ENCODE measurements around the gene CAMK4. TPM values are rescaled to one million over a fixed set of nuclear protein-coding genes. Genes with fewer than 3 reads are reported as not detected.

Gene CAMK4
- total RNA-seq, 4 donors from 2014 or later, result 0.75 to 5.6 (median 4.7) TPM

DNA sequence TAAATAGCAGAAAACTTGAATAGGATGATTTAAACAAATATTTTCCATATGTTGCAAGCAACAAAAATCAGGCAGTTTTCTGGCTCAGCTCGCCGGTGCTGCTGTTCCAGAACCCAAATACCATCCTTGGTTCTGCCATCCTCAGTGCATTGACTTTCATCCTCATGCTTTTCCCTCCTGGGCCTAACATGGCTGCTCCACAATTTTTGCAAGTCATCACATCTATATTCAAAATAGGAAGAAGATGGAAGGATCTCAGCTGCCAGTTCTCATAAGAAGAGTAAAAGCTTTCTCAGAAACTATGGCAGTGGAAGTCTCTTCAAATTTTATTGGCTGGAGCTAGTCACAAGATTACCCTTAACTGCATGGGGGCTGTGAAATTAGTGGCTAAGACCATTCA, 151.5 kb downstream of the CAMK4 start:
- Histone ChIP-seq H3K27ac (no peak overlapping the region), H3K36me3 (no peaks in the 10 kb centered on the region), H3K4me1 (no peaks in the 10 kb centered on the region), H3K9me3 (no peaks in the 10 kb centered on the region), H3K27me3 (no peaks in the 10 kb centered on the region), H3K4me3 (no peak overlapping the region)
- in situ Hi-C loops (cut with MboI; ENCODE audit: low pct_ligation_motif_present in 1 of 4, low pct_unique_long_range_greater_than_20kb in 1 of 4, low sequenced_read_pairs in 3 of 4), result no loop called here
- 89 to 95% methylated on average over 2 of the region's 2 CpGs for WGBS, 2 donors (ENCODE audit: low coverage in 1 of 2)
- no peak for DNase-seq
- intact Hi-C loops (cut with DNase I; ENCODE audit: low total_unique reads), result no loop called here
- no peak for TF ChIP-seq EP300 (IDR thresholded peaks at IDR 0.05; ENCODE audit: low read depth)
- TF ChIP-seq, protein P1, sequence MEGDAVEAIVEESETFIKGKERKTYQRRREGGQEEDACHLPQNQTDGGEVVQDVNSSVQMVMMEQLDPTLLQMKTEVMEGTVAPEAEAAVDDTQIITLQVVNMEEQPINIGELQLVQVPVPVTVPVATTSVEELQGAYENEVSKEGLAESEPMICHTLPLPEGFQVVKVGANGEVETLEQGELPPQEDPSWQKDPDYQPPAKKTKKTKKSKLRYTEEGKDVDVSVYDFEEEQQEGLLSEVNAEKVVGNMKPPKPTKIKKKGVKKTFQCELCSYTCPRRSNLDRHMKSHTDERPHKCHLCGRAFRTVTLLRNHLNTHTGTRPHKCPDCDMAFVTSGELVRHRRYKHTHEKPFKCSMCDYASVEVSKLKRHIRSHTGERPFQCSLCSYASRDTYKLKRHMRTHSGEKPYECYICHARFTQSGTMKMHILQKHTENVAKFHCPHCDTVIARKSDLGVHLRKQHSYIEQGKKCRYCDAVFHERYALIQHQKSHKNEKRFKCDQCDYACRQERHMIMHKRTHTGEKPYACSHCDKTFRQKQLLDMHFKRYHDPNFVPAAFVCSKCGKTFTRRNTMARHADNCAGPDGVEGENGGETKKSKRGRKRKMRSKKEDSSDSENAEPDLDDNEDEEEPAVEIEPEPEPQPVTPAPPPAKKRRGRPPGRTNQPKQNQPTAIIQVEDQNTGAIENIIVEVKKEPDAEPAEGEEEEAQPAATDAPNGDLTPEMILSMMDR (IDR thresholded peaks at IDR 0.05), result no peak
- TF ChIP-seq POLR2AphosphoS5 (IDR thresholded peaks at IDR 0.05), result no peak
- no peak for TF ChIP-seq POLR2A (IDR thresholded peaks at IDR 0.05)

DNA sequence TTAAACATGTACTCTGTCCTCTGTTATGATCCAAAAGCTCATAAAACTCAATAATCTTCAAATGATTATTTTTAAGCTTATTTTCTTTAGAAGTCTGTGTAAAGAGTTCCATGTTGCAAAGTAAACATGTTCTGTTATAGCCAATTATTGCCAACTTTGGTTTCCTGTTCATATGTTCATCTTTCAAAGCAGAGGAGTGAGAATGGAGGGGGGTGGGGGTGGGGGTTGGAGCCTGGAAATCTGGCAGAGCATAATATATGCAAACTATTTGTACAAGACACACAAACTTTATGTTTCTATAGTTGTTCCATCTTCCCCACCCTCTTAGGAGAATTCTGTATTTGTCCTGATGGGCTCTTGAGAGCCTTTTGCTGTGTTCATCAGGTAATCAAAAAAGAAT, 153.1 kb downstream of the CAMK4 start:
- TF ChIP-seq POLR2AphosphoS5 (IDR thresholded peaks at IDR 0.05), result no peak
- TF ChIP-seq, protein P1 (IDR thresholded peaks at IDR 0.05), result no peak
- TF ChIP-seq POLR2A (IDR thresholded peaks at IDR 0.05), result no peak
- no peak for TF ChIP-seq EP300 (IDR thresholded peaks at IDR 0.05; ENCODE audit: low read depth)
- Histone ChIP-seq H3K4me1 (no peaks in the 10 kb centered on the region), H3K27me3 (no peaks in the 10 kb centered on the region), H3K4me3 (no peak overlapping the region), H3K36me3 (no peaks in the 10 kb centered on the region), H3K9me3 (no peaks in the 10 kb centered on the region), H3K27ac (no peak overlapping the region)
- DNase-seq, result no peak
- intact Hi-C loops (cut with DNase I; ENCODE audit: low total_unique reads), result no loop called here
- in situ Hi-C loops (cut with MboI; ENCODE audit: low pct_ligation_motif_present in 1 of 4, low pct_unique_long_range_greater_than_20kb in 1 of 4, low sequenced_read_pairs in 3 of 4), result no loop called here

DNA sequence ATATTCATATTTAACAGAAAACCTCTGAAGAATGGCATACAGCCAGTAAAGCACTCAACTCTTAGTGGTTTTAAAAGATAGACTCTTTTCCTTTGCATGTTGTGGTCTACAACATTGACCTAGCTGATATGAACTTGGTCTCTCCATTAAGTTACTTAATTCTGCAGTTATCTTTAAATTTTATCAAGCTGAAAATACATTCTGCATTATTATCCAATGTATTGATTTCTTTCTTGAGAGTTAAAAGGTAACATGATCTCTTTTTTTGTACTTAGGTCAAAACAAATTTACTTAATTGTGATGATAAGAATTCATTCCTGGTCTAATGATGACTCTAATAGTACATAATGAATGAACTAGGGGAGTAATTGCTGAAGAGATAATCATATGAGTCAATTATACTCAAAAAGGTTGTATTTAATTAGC, 155.2 kb downstream of the CAMK4 start:
- Histone ChIP-seq H3K36me3 (no peaks in the 10 kb centered on the region), H3K27me3 (no peaks in the 10 kb centered on the region), H3K4me3 (no peak overlapping the region), H3K4me1 (no peaks in the 10 kb centered on the region), H3K27ac (no peak overlapping the region), H3K9me3 (no peaks in the 10 kb centered on the region)
- in situ Hi-C loops (cut with MboI; ENCODE audit: low pct_ligation_motif_present in 1 of 4, low pct_unique_long_range_greater_than_20kb in 1 of 4, low sequenced_read_pairs in 3 of 4), result no loop called here
- TF ChIP-seq EP300 (IDR thresholded peaks at IDR 0.05; ENCODE audit: low read depth), result no peak
- TF ChIP-seq POLR2A (IDR thresholded peaks at IDR 0.05), result no peak
- TF ChIP-seq, protein P1 (IDR thresholded peaks at IDR 0.05), result no peak
- no peak for TF ChIP-seq POLR2AphosphoS5 (IDR thresholded peaks at IDR 0.05)
- DNase-seq, result no peak
- intact Hi-C loops (cut with DNase I; ENCODE audit: low total_unique reads), result no loop called here

DNA sequence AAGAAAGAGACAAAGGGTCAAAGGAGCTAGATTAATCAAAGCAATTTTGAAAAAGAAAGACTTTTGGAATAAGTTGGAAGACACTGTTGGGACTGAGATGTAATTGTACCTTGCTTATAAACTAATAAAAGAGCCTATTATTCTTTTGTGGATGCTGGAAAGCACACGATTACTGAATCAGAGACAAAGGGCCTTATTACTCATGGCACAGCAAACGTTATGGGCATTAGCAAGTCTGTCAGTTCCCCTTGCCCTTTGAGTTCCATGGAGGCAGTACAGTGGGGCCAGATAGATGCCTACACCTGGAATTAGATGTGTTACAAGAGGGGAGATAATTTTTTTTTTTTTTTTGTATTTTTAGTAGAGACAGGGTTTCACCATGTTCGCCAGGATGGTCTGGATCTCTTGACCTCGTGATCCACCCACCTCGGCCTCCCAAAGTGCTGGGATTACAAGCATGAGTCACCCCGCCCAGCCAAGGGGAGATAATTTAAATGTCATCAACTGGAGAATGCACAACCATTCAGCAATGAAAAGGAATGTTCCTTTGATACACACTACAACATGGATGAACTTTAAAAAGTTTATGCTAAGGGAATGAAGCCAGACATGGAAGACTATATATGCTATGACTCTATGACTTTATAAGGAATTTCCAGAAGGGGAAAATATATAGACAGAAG, 159.2 kb downstream of the CAMK4 start:
- Histone ChIP-seq H3K4me3 (no peak overlapping the region), H3K27ac (no peak overlapping the region), H3K27me3 (no peaks in the 10 kb centered on the region), H3K9me3 (no peaks in the 10 kb centered on the region), H3K4me1 (no peaks in the 10 kb centered on the region), H3K36me3 (no peaks in the 10 kb centered on the region)
- 67 to 70% methylated on average over 6 of the region's 6 CpGs for WGBS, 2 donors (ENCODE audit: low coverage in 1 of 2)
- in situ Hi-C loops (cut with MboI; ENCODE audit: low pct_ligation_motif_present in 1 of 4, low pct_unique_long_range_greater_than_20kb in 1 of 4, low sequenced_read_pairs in 3 of 4) (no loop called here), intact Hi-C loops (cut with DNase I; ENCODE audit: low total_unique reads) (no loop called here)
- no peak for DNase-seq
- TF ChIP-seq POLR2AphosphoS5 (IDR thresholded peaks at IDR 0.05), result no peak
- TF ChIP-seq, protein P1 (IDR thresholded peaks at IDR 0.05), result no peak
- no peak for TF ChIP-seq POLR2A (IDR thresholded peaks at IDR 0.05)
- no peak for TF ChIP-seq EP300 (IDR thresholded peaks at IDR 0.05; ENCODE audit: low read depth)

Measured in transverse colon (tissue), 4 donors.